ENCODE data around the gene NXPE3.
"Not testable (repeated sequence)": the region's sequence is repeated elsewhere in the genome, so short reads cannot be mapped to it uniquely, and the experiment has no call there.

Gene NXPE3

DNA sequence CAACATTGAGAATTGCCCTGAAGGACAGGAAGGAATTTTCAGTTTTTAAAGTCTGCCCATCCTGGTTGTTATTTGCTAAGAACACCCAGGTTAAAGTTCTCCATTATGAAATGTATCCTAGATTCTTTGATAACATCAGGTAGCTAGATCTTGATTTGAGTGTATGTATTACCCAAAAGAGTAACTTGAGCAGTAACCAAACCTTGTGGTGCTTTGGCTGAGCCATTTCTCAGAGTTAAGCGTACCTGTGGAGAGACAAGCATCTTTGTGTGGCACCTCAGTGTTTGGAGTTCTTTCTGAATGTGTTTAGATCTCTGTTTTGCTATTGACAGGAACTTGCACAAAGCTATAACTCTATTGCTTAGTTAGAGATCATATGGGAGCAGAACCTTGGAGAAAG, 34.2 kb upstream of the NXPE3 start:
- H3K36me3 ChIP-seq (ENCODE audit: control insufficient read depth, insufficient read depth, low read length) = no peaks in the 10 kb centered on the region
- H3K27me3 ChIP-seq (replicated peaks; ENCODE audit: control insufficient read depth, insufficient read depth, low read length) = no peaks in the 10 kb centered on the region
- DNase-seq (ENCODE audit: extremely low read depth, insufficient read length) = no peak
- no peak for TF ChIP-seq CTCF (IDR thresholded peaks at IDR 0.05; ENCODE audit: insufficient read depth, low read length, poor library complexity, severe bottlenecking)
- no peak overlapping the region for H3K4me3 ChIP-seq (replicated peaks; ENCODE audit: low read depth, low read length)

DNA sequence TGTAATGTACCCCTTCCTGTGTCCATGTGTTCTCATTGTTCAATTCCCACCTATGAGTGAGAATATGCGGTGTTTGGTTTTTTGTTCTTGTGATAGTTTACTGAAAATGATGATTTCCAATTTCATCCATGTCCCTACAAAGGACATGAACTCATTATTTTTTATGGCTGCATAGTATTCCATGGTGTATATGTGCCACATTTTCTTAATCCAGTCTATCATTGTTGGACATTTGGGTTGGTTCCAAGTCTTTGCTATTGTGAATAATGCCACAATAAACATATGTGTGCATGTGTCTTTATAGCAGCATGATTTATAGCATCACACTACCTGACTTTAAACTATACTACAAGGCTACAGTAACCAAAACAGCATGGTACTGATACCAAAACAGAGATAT, 33.1 kb upstream of the NXPE3 start:
- not testable (repeated sequence) for H3K4me3 ChIP-seq (replicated peaks; ENCODE audit: low read depth, low read length); H3K36me3 ChIP-seq (ENCODE audit: control insufficient read depth, insufficient read depth, low read length); DNase-seq (ENCODE audit: extremely low read depth, insufficient read length); H3K27me3 ChIP-seq (replicated peaks; ENCODE audit: control insufficient read depth, insufficient read depth, low read length)

DNA sequence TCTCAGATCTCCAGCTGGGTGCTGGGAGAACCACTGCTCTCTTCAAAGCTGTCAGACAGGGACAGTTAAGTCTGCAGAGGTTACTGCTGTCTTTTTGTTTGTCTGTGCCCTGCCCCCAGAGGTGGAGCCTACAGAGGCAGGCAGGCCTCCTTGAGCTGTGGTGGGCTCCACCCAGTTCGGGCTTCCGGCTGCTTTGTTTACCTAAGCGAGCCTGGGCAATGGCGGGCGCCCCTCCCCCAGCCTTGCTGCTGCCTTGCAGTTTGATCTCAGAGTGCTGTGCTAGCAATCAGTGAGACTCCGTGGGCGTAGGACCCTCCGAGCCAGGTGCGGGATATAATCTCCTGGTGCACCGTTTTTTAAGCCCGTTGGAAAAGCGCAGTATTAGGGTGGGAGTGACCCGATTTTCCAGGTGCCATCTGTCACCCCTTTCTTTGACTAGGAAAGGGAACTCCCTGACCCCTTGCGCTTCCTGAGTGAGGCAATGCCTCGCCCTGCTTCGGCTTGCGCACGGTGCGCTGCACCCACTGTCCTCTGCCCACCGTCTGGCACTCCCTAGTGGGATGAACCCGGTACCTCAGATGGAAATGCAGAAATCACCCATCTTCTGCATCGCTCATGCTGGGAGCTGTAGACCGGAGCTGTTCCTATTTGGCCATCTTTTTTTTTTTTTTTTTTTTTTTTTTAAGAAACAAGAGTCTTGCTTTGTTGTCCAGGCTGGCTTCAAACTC, 25.5 kb upstream of the NXPE3 start:
- not testable (repeated sequence) for H3K4me3 ChIP-seq (replicated peaks; ENCODE audit: low read depth, low read length); H3K36me3 ChIP-seq (ENCODE audit: control insufficient read depth, insufficient read depth, low read length)

GRCh38 chr3:101758224-101758623, 20.8 kb upstream of the NXPE3 start:
- Histone ChIP-seq H3K36me3 (ENCODE audit: control insufficient read depth, insufficient read depth, low read length) (peaks cover 3% of the 10 kb centered on the region), H3K27me3 (replicated peaks; ENCODE audit: control insufficient read depth, insufficient read depth, low read length) (no peaks in the 10 kb centered on the region), H3K4me3 (replicated peaks; ENCODE audit: low read depth, low read length) (no peak overlapping the region)
- no peak for DNase-seq (ENCODE audit: extremely low read depth, insufficient read length)
- TF ChIP-seq CTCF (IDR thresholded peaks at IDR 0.05; ENCODE audit: insufficient read depth, low read length, poor library complexity, severe bottlenecking) = no peak

More for the DNA sequence above, 25.5 kb upstream of the NXPE3 start:
- not testable (repeated sequence) for H3K27me3 ChIP-seq (replicated peaks; ENCODE audit: control insufficient read depth, insufficient read depth, low read length); DNase-seq (ENCODE audit: extremely low read depth, insufficient read length)

- TF ChIP-seq CTCF (IDR thresholded peaks at IDR 0.05; ENCODE audit: insufficient read depth, low read length, poor library complexity, severe bottlenecking) = no peak
- DNase-seq (ENCODE audit: extremely low read depth, insufficient read length) = no peak
- peaks cover 3% of the 10 kb centered on the region for H3K36me3 ChIP-seq (ENCODE audit: control insufficient read depth, insufficient read depth, low read length)
- no peaks in the 10 kb centered on the region for H3K27me3 ChIP-seq (replicated peaks; ENCODE audit: control insufficient read depth, insufficient read depth, low read length)
- no peak overlapping the region for H3K4me3 ChIP-seq (replicated peaks; ENCODE audit: low read depth, low read length)
These were observed 16.9 kb upstream of the NXPE3 start for GRCh38 chr3:101762041-101762646.

DNA sequence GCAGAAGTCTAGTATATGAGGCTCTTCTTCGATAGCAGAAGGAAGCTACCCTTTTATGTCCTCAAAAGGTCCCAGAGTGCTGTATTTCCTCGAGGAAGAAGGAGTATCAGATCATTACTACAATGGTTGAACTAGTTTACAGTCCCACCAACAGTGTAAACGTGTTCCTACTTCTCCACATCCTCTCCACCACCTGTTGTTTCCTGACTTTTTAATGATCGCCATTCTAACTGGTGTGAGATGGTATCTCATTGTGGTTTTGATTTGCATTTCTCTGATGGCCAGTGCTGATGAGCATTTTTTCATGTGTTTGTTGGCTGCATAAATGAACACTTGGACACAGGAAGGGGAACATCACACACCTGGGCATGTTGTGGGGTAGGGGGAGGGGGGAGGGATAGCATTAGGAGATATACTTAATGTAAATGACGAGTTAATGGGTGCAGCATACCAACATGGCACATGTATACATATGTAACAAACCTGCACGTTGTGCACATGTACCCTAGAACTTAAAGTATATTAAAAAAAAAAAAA, 1.2 kb upstream of the NXPE3 start:
- H3K27me3 ChIP-seq (replicated peaks; ENCODE audit: control insufficient read depth, insufficient read depth, low read length); H3K4me3 ChIP-seq (replicated peaks; ENCODE audit: low read depth, low read length); DNase-seq (ENCODE audit: extremely low read depth, insufficient read length); H3K36me3 ChIP-seq (ENCODE audit: control insufficient read depth, insufficient read depth, low read length): not testable (repeated sequence)

DNA sequence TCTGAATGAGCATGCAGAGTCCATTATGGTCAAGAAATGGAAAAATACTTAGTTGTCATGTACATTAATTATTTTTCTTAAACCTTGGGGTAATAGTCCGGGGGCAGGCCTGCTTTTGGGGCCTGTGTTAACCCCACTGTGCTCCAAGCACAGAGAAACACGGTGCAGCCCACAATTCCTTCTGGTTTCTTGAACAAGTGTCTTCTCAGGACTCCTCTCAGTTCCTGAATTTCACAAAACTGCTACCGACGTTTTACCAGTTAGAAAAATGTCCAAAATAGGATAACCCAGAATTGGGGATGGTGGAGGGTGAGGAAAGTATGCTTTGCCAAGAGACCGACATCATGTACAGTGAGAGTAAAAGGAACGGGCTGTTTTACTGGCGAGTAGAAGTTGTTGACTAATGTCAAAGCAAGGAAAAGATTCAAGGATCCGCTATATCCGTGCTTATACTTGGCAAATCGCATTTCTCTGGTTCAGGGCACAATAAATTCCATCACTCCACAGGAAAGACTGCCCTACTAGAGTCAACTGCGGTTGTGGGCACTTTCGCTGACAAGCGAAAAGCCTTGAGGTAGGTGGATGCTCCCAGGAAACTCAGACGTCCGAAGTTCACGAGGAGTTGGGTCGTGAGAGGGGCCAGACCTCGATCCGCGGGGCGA, 495 bp upstream of the NXPE3 start:
- no peak for TF ChIP-seq CTCF (IDR thresholded peaks at IDR 0.05; ENCODE audit: insufficient read depth, low read length, poor library complexity, severe bottlenecking)
- Histone ChIP-seq H3K4me3 (replicated peaks; ENCODE audit: low read depth, low read length) (peak overlapping the region; percentile 85), H3K27me3 (replicated peaks; ENCODE audit: control insufficient read depth, insufficient read depth, low read length) (no peaks in the 10 kb centered on the region), H3K36me3 (ENCODE audit: control insufficient read depth, insufficient read depth, low read length) (peaks cover 3% of the 10 kb centered on the region)
- DNase-seq (ENCODE audit: extremely low read depth, insufficient read length) = peak; percentile 9
